GM19324 (cell line): ENCODE measurements around the gene HEXD.
"Not testable (repeated sequence)": the region's sequence is repeated elsewhere in the genome, so short reads cannot be mapped to it uniquely, and the experiment has no call there.

ENCODE experiments used
- ATAC-seq: cut with Tn5 transposase; IDR thresholded peaks from one replicate; pipeline ENCODE4 v1.9.1; 2021; ENCODE audit warnings: mild to moderate bottlenecking, moderate library complexity; ENCODE audit not compliant: unreplicated experiment, low FRiP score

Gene HEXD

GRCh38 chr17:82394278-82394677, 23.9 kb upstream of the HEXD start:
- ATAC-seq: no peak

- ATAC-seq: no peak
Measured at GRCh38 chr17:82396601-82397435, 21.3 kb upstream of the HEXD start.

- ATAC-seq: no peak
Measured at GRCh38 chr17:82397449-82398335, 20.5 kb upstream of the HEXD start.

GRCh38 chr17:82399041-82399441, 19.1 kb upstream of the HEXD start:
- ATAC-seq: no peak

GRCh38 chr17:82399601-82400101, 18.5 kb upstream of the HEXD start:
- no peak for ATAC-seq

GRCh38 chr17:82400206-82400605, 17.9 kb upstream of the HEXD start:
- no peak for ATAC-seq

GRCh38 chr17:82400830-82401229, 17.3 kb upstream of the HEXD start:
- peak; percentile 42 for ATAC-seq

GRCh38 chr17:82402865-82403264, 15.3 kb upstream of the HEXD start:
- peak; percentile 71 for ATAC-seq

- no peak for ATAC-seq
Measured at GRCh38 chr17:82403662-82404660, 14.2 kb upstream of the HEXD start.

- no peak for ATAC-seq
Measured at GRCh38 chr17:82405051-82405450, 13.1 kb upstream of the HEXD start.

- no peak for ATAC-seq
Measured at GRCh38 chr17:82406131-82406671, 11.9 kb upstream of the HEXD start.

- ATAC-seq: no peak
Measured at GRCh38 chr17:82407255-82407654, 10.9 kb upstream of the HEXD start.

- no peak for ATAC-seq
Measured at GRCh38 chr17:82408288-82408937, 9.7 kb upstream of the HEXD start.

- no peak for ATAC-seq
Measured at GRCh38 chr17:82408938-82409318, 9.2 kb upstream of the HEXD start.

GRCh38 chr17:82410014-82410716, 8.0 kb upstream of the HEXD start:
- no peak for ATAC-seq

GRCh38 chr17:82411396-82412053, 6.6 kb upstream of the HEXD start:
- ATAC-seq: no peak

GRCh38 chr17:82412081-82412480, 6.1 kb upstream of the HEXD start:
- ATAC-seq: not testable (repeated sequence)
